SW 1271 (cell line): Measurements from ENCODE around the gene NINL.
"Not testable (repeated sequence)": the region's sequence is repeated elsewhere in the genome, so short reads cannot be mapped to it uniquely, and the experiment has no call there.

Experiments used
- DNase-seq, 2 experiments: peaks; one replicate each; lab custom pipeline; 2025; lab: John Stamatoyannopoulos, UW

Gene NINL

GRCh38 chr20:25484224-25484846 lies 101.0 kb downstream of the NINL start:
- no peak for DNase-seq

GRCh38 chr20:25483431-25484132 lies 101.7 kb downstream of the NINL start:
- DNase-seq = no peak

- no peak for DNase-seq
Observed at GRCh38 chr20:25481918-25482253, 103.4 kb downstream of the NINL start.

- no peak for DNase-seq
Observed at GRCh38 chr20:25481235-25481917, 104.0 kb downstream of the NINL start.

GRCh38 chr20:25480797-25481196 lies 104.5 kb downstream of the NINL start:
- no peak for DNase-seq

GRCh38 chr20:25480156-25480555 lies 105.2 kb downstream of the NINL start:
- DNase-seq = no peak

- DNase-seq = no peak
Observed at GRCh38 chr20:25479638-25480037, 105.7 kb downstream of the NINL start.

- no peak for DNase-seq
Observed at GRCh38 chr20:25478889-25479568, 106.3 kb downstream of the NINL start.

GRCh38 chr20:25477014-25477882 lies 108.1 kb downstream of the NINL start:
- no peak for DNase-seq

- DNase-seq = no peak
Observed at GRCh38 chr20:25476106-25477013, 109.0 kb downstream of the NINL start.

- DNase-seq = not testable (repeated sequence)
Observed at GRCh38 chr20:25473297-25473696, 112.0 kb downstream of the NINL start.

- no peak for DNase-seq
Observed at GRCh38 chr20:25471020-25471419, 114.3 kb downstream of the NINL start.

GRCh38 chr20:25470045-25470444 lies 115.3 kb downstream of the NINL start:
- DNase-seq = no peak

- DNase-seq = no peak
Observed at GRCh38 chr20:25469558-25469957, 115.8 kb downstream of the NINL start.

GRCh38 chr20:25468126-25469075 lies 116.9 kb downstream of the NINL start:
- no peak for DNase-seq

GRCh38 chr20:25467441-25467840 lies 117.9 kb downstream of the NINL start:
- no peak for DNase-seq

GRCh38 chr20:25466846-25467245 lies 118.5 kb downstream of the NINL start:
- DNase-seq = no peak

GRCh38 chr20:25465243-25466135 lies 119.8 kb downstream of the NINL start:
- no peak for DNase-seq
